Mucosa of descending colon (tissue), 3 donors: ENCODE results near the gene ATP5PB. TPM values are rescaled to one million over a fixed set of nuclear protein-coding genes. Genes with fewer than 3 reads are reported as not detected.

Source experiments
- ATAC-seq: fragments of 200-7000 bp; cut with Tn5 transposase; one replicate; pipeline ENCODE4 v1.9.1; 2020; ENCODE audit warnings: mild to moderate bottlenecking, moderate library complexity
- DNase-seq, 3 donors: peaks; one replicate each; pipeline ENCODE4 v3.0.0-alpha.2; 2020
- H3K36me3 ChIP-seq: fragments of 200-600 bp; one replicate; pipeline ENCODE4 v1.8.0; 2021; ENCODE audit warnings: low read depth, mild to moderate bottlenecking
- H3K4me1 ChIP-seq: fragments of 200-600 bp; one replicate; pipeline ENCODE4 v1.8.0; 2021; ENCODE audit warnings: low read depth, mild to moderate bottlenecking
- H3K4me3 ChIP-seq: fragments of 200-600 bp; one replicate; pipeline ENCODE4 v1.8.0; 2021; ENCODE audit warnings: mild to moderate bottlenecking
- H3K9me3 ChIP-seq: fragments of 200-600 bp; one replicate; pipeline ENCODE4 v1.8.0; 2021; ENCODE audit warnings: mild to moderate bottlenecking
- intact Hi-C, 2 donors: fragments of 100-400 bp; cut with DNase I in 1 of 2; cut with micrococcal nuclease in 1 of 2; formaldehyde crosslinking; loops; one replicate each; pipeline versions ENCODE4 v1.11.0 to v1.11.1; 2022; cut with DNase I, micrococcal nuclease
- total RNA-seq, 3 donors: library from RNA; stranded (reverse); fragmentation: NEBNext Ultra II Directional in 2 of 3; extraction: Animal tissue kit (Norgen Biotek cat#: 25700) in 2 of 3; gene quantifications; one replicate each; pipeline versions ENCODE4 v1.2.1 to v1.2.4, GENCODE V29; 2021 to 2023
- TF ChIP-seq, protein P1 (sequence below): fragments of 200-600 bp; IDR thresholded peaks from one replicate; pipeline ENCODE4 v1.8.0; 2022; ENCODE audit warnings: antibody characterized with exemption, mild to moderate bottlenecking
- donor health status: DM: no; HTN: no; CAD: no; lungs with moderate emphysema.
- donor health status: DM: no; HTN: no; CAD: no.
- donor health status: DM: no; HTN: yes; CAD: no.

The ATP5PB gene
- total RNA-seq, 3 donors from 2014 or later: 274 to 427 (median 390) TPM

DNA sequence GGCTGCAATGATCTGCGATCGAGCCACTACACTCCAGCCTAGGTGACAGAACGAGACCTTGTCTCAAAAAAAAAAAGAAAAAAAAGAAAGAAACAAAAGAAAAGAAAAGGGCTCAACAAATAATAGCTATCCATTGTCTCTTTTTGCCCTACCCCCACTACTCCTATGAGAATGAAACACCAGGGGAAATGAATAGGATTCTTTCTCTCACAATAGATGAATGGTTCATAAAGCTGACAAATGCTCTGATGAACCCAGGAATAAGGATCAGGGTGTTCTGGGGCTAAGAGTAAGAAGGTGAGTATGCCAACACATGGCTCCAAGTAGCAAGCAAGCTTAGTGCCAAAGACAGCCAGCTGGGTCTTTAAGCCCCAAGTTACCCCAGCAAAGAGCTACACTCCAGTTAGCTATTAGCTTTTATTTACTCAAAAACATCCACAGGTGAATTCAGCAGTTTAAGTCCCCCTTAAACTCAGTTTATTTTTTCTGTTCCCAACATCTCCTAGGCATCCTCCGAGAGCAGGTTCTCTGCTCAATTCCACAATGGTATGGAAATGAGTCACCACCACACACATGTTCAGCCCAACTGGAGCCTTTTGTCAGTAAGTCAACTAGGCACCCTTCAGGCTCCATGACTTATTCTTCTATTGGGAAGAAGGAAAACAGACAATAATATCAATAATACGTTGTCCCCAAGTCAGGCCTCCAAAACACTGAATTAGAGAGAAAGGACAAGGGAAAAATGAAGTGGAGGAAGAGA is 49.9 kb downstream of the ATP5PB start:
- Histone ChIP-seq H3K4me3 (no peak overlapping the region), H3K4me1 (no peaks in the 10 kb centered on the region), H3K9me3 (no peaks in the 10 kb centered on the region), H3K36me3 (no peaks in the 10 kb centered on the region)
- intact Hi-C loops: no loop called here
- DNase-seq: no peak
- no peak for ATAC-seq
- TF ChIP-seq, protein P1, sequence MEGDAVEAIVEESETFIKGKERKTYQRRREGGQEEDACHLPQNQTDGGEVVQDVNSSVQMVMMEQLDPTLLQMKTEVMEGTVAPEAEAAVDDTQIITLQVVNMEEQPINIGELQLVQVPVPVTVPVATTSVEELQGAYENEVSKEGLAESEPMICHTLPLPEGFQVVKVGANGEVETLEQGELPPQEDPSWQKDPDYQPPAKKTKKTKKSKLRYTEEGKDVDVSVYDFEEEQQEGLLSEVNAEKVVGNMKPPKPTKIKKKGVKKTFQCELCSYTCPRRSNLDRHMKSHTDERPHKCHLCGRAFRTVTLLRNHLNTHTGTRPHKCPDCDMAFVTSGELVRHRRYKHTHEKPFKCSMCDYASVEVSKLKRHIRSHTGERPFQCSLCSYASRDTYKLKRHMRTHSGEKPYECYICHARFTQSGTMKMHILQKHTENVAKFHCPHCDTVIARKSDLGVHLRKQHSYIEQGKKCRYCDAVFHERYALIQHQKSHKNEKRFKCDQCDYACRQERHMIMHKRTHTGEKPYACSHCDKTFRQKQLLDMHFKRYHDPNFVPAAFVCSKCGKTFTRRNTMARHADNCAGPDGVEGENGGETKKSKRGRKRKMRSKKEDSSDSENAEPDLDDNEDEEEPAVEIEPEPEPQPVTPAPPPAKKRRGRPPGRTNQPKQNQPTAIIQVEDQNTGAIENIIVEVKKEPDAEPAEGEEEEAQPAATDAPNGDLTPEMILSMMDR: no peak

DNA sequence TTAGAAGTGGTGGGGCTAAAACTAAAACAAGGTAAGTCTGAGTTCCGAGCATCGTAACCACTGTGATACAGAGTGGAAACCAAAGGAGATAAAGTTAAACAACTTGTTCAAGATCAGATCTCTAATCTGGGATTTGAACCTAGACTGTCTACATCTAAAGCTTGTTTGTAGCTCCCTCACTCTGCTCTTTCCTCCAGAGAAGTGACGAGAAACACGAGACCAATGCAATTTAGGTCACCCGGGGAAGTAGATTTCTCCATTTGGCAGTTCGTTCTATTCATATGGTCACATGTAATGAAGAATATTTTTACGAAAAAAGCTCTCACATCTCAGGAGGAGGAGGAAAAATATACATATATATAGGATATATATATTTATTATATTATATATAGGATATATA is 52.4 kb downstream of the ATP5PB start:
- intact Hi-C loops: loop anchor here in 1 of 2 donors (10.0 kb wide), 1 partner anchor 243 kb away; no protein-coding TSS in a partner anchor
- Histone ChIP-seq H3K36me3 (no peaks in the 10 kb centered on the region), H3K4me3 (no peak overlapping the region), H3K4me1 (no peaks in the 10 kb centered on the region), H3K9me3 (no peaks in the 10 kb centered on the region)
- TF ChIP-seq, protein P1: no peak
- DNase-seq (no peak), ATAC-seq (no peak)

DNA sequence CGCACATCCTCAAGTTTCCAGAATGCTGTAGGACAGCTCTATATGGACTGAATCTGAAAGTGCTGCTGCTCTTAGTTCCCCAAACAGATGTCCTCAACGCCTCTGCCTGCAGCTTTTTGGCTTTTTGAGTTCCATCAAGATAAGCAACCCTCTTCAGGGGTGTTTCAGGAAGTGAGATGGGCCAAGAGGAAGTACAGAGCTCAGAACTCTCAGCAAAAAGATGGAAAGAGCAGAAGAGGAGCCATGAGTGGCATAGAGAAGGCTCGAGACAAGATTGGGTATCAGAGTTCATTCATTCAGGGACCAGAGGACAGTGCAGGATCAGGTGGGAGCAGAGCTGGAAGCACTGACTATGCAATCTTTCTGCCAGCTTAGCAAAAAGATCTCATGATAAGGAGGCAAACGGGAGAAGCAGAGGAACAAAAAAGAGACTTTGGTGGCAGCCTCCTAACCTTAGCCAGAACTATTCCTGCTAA is 54.4 kb downstream of the ATP5PB start, which contains the start of the genes ADORA3 and TMIGD3:
Gene ADORA3, minus strand, starts transcription at position 49 of the 476 bp plus-strand sequence. CDS start 279 bp downstream, outside the sequence.
Gene TMIGD3, minus strand, starts transcription at position 49 of the 476 bp plus-strand sequence. CDS start 279 bp downstream, outside the sequence.
- Histone ChIP-seq H3K9me3 (no peaks in the 10 kb centered on the region), H3K4me3 (no peak within 1 kb of the TSS), H3K36me3 (no peaks in the 10 kb centered on the region), H3K4me1 (peaks cover 13% of the 10 kb centered on the region)
- ATAC-seq (no peak), DNase-seq (peak in 1 of 3 donors; percentile 32)
- intact Hi-C loops: loop anchor here in 1 of 2 donors (10.0 kb wide), 1 partner anchor 241 kb away; no protein-coding TSS in a partner anchor
- TF ChIP-seq, protein P1: no peak

DNA sequence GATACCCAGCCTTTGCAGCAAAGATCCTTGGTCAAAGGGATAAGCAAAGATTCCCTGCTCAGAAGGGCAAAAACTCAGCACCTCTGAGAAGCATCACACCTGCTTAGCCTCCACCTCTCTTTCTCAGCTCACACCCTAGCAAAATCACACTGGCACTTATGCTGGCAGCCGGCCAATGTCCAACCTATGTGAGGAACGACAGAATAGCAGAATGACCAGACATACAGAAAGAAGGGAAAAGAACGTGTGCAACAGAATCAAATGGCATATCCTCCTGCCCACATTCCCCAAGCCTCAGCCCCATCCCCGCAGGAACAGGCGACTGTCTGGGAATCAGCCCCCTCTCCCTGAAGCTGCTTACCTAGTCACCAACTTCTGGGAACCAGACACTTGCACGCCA is 54.8 kb downstream of the ATP5PB start:
- no peak for ATAC-seq
- Histone ChIP-seq H3K36me3 (no peaks in the 10 kb centered on the region), H3K4me3 (no peak overlapping the region), H3K4me1 (peaks cover 17% of the 10 kb centered on the region), H3K9me3 (no peaks in the 10 kb centered on the region)
- no peak for DNase-seq
- intact Hi-C loops: loop anchor here in 1 of 2 donors (10.0 kb wide), 1 partner anchor 241 kb away; no protein-coding TSS in a partner anchor
- TF ChIP-seq, protein P1: no peak

DNA sequence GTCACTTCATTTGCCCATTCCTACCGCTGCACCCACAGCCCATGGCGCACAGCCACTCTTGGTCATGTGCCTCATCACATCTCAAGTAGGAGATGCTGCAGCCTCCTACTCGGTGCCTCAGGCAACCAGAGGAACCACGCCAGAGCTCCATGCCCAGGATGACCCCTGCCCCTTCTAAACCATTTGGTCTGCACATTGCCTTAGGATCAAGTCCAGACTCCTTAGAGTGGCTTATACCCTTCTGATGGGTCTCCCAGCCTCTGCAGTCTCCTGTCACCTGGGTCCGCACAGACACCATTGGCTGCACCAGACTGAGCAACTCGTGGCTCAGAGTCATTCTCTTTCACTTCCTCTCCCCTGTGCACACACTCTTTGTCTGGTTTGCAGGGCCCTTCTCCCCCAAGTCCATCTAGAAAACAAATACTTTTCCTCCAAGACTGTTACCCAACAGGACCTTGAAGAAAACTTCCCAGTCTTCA is 56.4 kb downstream of the ATP5PB start:
- peak in 2 of 3 donors; percentile 33 to 56 for DNase-seq
- Histone ChIP-seq H3K36me3 (no peaks in the 10 kb centered on the region), H3K4me1 (peaks cover 20% of the 10 kb centered on the region), H3K4me3 (no peak overlapping the region), H3K9me3 (no peaks in the 10 kb centered on the region)
- TF ChIP-seq, protein P1: no peak
- ATAC-seq: no peak
- intact Hi-C loops: loop anchor here in 1 of 2 donors (10.0 kb wide), 1 partner anchor 239 kb away; no protein-coding TSS in a partner anchor
